HepG2 (cell line): ENCODE data around the gene CPT1A. TPM values are rescaled to one million over a fixed set of nuclear protein-coding genes. Genes with fewer than 3 reads are reported as not detected.

Source experiments
- ATAC-seq: fragments of 200-7000 bp; cut with Tn5 transposase; 3 replicates; pipeline ENCODE4 v1.9.1; 2020; ENCODE audit warnings: mild to moderate bottlenecking, moderate library complexity
- BruUV-seq: library from RNA; stranded (reverse); fragments of 400-500 nt; replicated peaks from 2 replicates; lab custom pipeline; 2021; lab: Mats Ljungman, UMichigan
- CTCF ChIA-PET: fragments of 300-600 bp; formaldehyde crosslinking; extraction: SDS; loops from one replicate; lab custom pipeline; 2021; ENCODE audit warnings: low total read pairs, inconsistent platforms, low intra/inter-chr PET ratio; lab: Yijun Ruan, JAX
- POLR2A ChIA-PET: fragments of 350-600 bp; sonication (Branson Sonifier 250); formaldehyde crosslinking; loops from one replicate; lab custom pipeline; 2020; ENCODE audit warnings: antibody characterized with exemption, inconsistent platforms; lab: Yijun Ruan, JAX
- DNase-seq: peaks from one replicate; pipeline ENCODE4 v3.0.0-alpha.2; 2015; ENCODE audit warnings: low spot score
- FAIRE-seq: peaks from 3 replicates; lab custom pipeline; 2011; peaks lifted over from hg19 to GRCh38; lab: Jason Lieb, UNC
- H2AFZ ChIP-seq: one replicate; pipeline ENCODE4 v1.6.1; 2011; ENCODE audit warnings: low read length, inconsistent platforms
- H3K27ac ChIP-seq: fragments of 300-600 bp; 3 replicates; pipeline ENCODE4 v1.8.0; 2011; ENCODE audit warnings: mixed run types, mild to moderate bottlenecking, mixed read lengths, low read length, inconsistent platforms; ENCODE audit not compliant: insufficient read depth; ENCODE audit errors: extremely low read length
- H3K27me3 ChIP-seq, 2 experiments: fragments of 200-600 bp in 1 of 2; 2 replicates in 1 of 2; 3 replicates in 1 of 2; pipeline versions ENCODE4 v1.6.0 to v1.8.0; 2011; ENCODE audit warnings: low read length in 2 of 2, mild to moderate bottlenecking in 2 of 2, moderate library complexity in 2 of 2, inconsistent platforms in 1 of 2; ENCODE audit not compliant: insufficient read depth in 2 of 2, control insufficient read depth in 1 of 2
- H3K36me3 ChIP-seq, 2 experiments: fragments of 200-600 bp in 1 of 2; replicated peaks in 1 of 2; 2 replicates in 1 of 2; 3 replicates in 1 of 2; pipeline versions ENCODE4 v1.5.1 to v1.8.0; 2011; ENCODE audit warnings: low read length in 2 of 2, inconsistent platforms in 1 of 2; ENCODE audit not compliant: insufficient read depth in 2 of 2, control insufficient read depth in 1 of 2
- H3K4me1 ChIP-seq: 2 replicates; pipeline ENCODE4 v1.5.1; 2012; ENCODE audit warnings: low read length, inconsistent platforms; ENCODE audit not compliant: insufficient read depth
- H3K4me2 ChIP-seq: 2 replicates; pipeline ENCODE4 v1.6.0; 2011; ENCODE audit warnings: low read depth, low read length, inconsistent platforms
- H3K4me3 ChIP-seq, 3 experiments: fragments of 200-600 bp in 1 of 3; sonication (generic), shearing (Covaris generic) in 1 of 3; replicated peaks in 1 of 3; 2 replicates each; pipeline ENCODE4 v1.5.1; 2011 to 2016; ENCODE audit warnings: low read length in 3 of 3, inconsistent platforms in 2 of 3, low read depth in 2 of 3, mild to moderate bottlenecking in 2 of 3, control low read depth in 1 of 3, mixed read lengths in 1 of 3; ENCODE audit not compliant: insufficient read depth in 1 of 3
- H3K79me2 ChIP-seq: one replicate; pipeline ENCODE4 v1.6.1; 2011; ENCODE audit warnings: low read length, inconsistent platforms; ENCODE audit not compliant: insufficient read depth
- H3K9ac ChIP-seq: 2 replicates; pipeline ENCODE4 v1.6.0; 2011; ENCODE audit warnings: mild to moderate bottlenecking, low read depth, low read length, inconsistent platforms; ENCODE audit not compliant: insufficient read depth
- H3K9me3 ChIP-seq: 2 replicates; pipeline ENCODE4 v1.5.1; 2012; ENCODE audit warnings: mild to moderate bottlenecking, low read length
- H4K20me1 ChIP-seq: 2 replicates; pipeline ENCODE4 v1.6.0; 2011; ENCODE audit warnings: inconsistent platforms, mild to moderate bottlenecking, low read length, moderate library complexity; ENCODE audit not compliant: insufficient read depth
- ADNP ChIP-seq: sonication (generic); formaldehyde crosslinking; IDR thresholded peaks from 2 replicates; pipeline ENCODE4 v1.4.0; 2020; ENCODE audit warnings: missing genetic modification reagents
- DNMT1 ChIP-seq: sonication (generic); formaldehyde crosslinking; IDR thresholded peaks from 2 replicates; pipeline ENCODE4 v1.5.1; 2020; ENCODE audit warnings: mild to moderate bottlenecking, missing genetic modification reagents
- MBD4 ChIP-seq: IDR thresholded peaks from 2 replicates; pipeline ENCODE4 v1.6.1; 2012; ENCODE audit warnings: low read length, inconsistent platforms, borderline replicate concordance
- POLR2A ChIP-seq, 2 experiments: IDR thresholded peaks; 2 replicates each; pipeline ENCODE4 v1.6.1; 2011; ENCODE audit warnings: low read depth in 2 of 2, low read length in 2 of 2, mild to moderate bottlenecking in 1 of 2, moderate library complexity in 1 of 2; ENCODE audit not compliant: insufficient read depth in 1 of 2
- SALL1 ChIP-seq: sonication (generic); formaldehyde crosslinking; IDR thresholded peaks from 2 replicates; pipeline ENCODE4 v1.8.0; 2022; ENCODE audit warnings: mild to moderate bottlenecking, missing genetic modification reagents
- SMC3 ChIP-seq: IDR thresholded peaks from 2 replicates; pipeline ENCODE4 v1.6.1; 2011; ENCODE audit warnings: low read length, improper control_type of control experiment
- SOX13 ChIP-seq, 3 experiments: fragments of 450-650 bp in 1 of 3; sonication (generic) in 1 of 3; formaldehyde crosslinking in 1 of 3; IDR thresholded peaks in 2 of 3; conservative IDR thresholded peaks in 1 of 3; 2 replicates each; pipeline versions ENCODE4 v1.5.0 to v1.6.1; 2016 to 2020; ENCODE audit warnings: antibody characterized with exemption in 1 of 3, mild to moderate bottlenecking in 1 of 3, missing compliant biosample characterization in 1 of 3, missing genetic modification reagents in 1 of 3, moderate library complexity in 1 of 3
- SP140L ChIP-seq: sonication (generic); formaldehyde crosslinking; IDR thresholded peaks from 2 replicates; pipeline ENCODE4 v1.4.0; 2020; ENCODE audit warnings: missing genetic modification reagents, borderline replicate concordance
- ZFY ChIP-seq: sonication (generic); formaldehyde crosslinking; IDR thresholded peaks from 2 replicates; pipeline ENCODE4 v1.4.0; 2020; ENCODE audit warnings: missing genetic modification reagents
- ZNF143 ChIP-seq: sonication (generic); formaldehyde crosslinking; IDR thresholded peaks from 2 replicates; pipeline ENCODE4 v1.4.0; 2020; ENCODE audit warnings: missing genetic modification reagents
- ZNF251 ChIP-seq: sonication (generic); formaldehyde crosslinking; IDR thresholded peaks from 2 replicates; pipeline ENCODE4 v1.9.0; 2021; ENCODE audit warnings: mild to moderate bottlenecking, missing genetic modification reagents
- WGBS: methylation state at CpG from one replicate; pipeline ENCODE4 v1.1.6; 2017; ENCODE audit warnings: low lambda C conversion rate; 5-methylcytosine and 5-hydroxymethylcytosine counted together
- in situ Hi-C: cut with HindIII; loops from 2 replicates; pipeline ENCODE4 v1.10.0; 2017; ENCODE audit warnings: low pct_unique_long_range_greater_than_20kb; ENCODE audit not compliant: extremely low pct_ligation_motif_present
- intact Hi-C: fragments of 100-400 bp; cut with micrococcal nuclease; formaldehyde crosslinking; loops from one replicate; pipeline ENCODE4 v1.10.0; 2022; ENCODE audit not compliant: unreplicated experiment
- polyA plus RNA-seq, 8 experiments: library from polyadenylated mRNA; depleted of rRNA in 3 of 8; stranded (reverse) in 7 of 8; unstranded in 1 of 8; fragments of >200 nt; fragmentation: Illumina TruSeq in 4 of 8; extraction: Trizol in 4 of 8; gene quantifications; 2 replicates each; pipeline versions ENCODE4 v1.2.1 to v1.2.3, GENCODE V29; 2011 to 2016; ENCODE audit warnings: low read depth in 4 of 8, missing spikeins in 1 of 8, mixed read lengths in 1 of 8; ENCODE audit not compliant: insufficient read depth in 1 of 8
- total RNA-seq, 5 experiments: library from RNA; depleted of rRNA; stranded (reverse); fragments of >200 nt; fragmentation: Illumina TruSeq; extraction: Trizol; gene quantifications; 2 replicates each; pipeline ENCODE4 v1.2.3, GENCODE V29; 2016; ENCODE audit warnings: low read depth in 1 of 5
- TF ChIP-seq, protein P1 (sequence below): sonication (generic); formaldehyde crosslinking; IDR thresholded peaks from 2 replicates; pipeline ENCODE4 v1.8.0; 2022; ENCODE audit warnings: mild to moderate bottlenecking, missing genetic modification reagents, borderline replicate concordance
- TF ChIP-seq, protein P2 (sequence below): IDR thresholded peaks from 2 replicates; pipeline ENCODE4 v1.6.1; 2016; ENCODE audit warnings: low read depth

Gene CPT1A
- total and polyA plus RNA-seq, 2 of the 13 experiments (the other 11 are each of a cell fraction or from before 2014, with no cell fraction given), result 7.0 to 7.1 TPM

GRCh38 chr11:68778205-68778604 lies 63.5 kb downstream of the CPT1A start:
- Histone ChIP-seq H3K4me2 (no peak overlapping the region), H3K4me3 (no peak overlapping the region), H4K20me1 (no peaks in the 10 kb centered on the region), H3K79me2 (no peaks in the 10 kb centered on the region), H3K36me3 (peaks cover 2 to 15% of the 10 kb centered on the region in 2 experiments; a peak in 3 of 5 replicates), H3K9ac (no peak overlapping the region), H3K27ac (no peak overlapping the region), H3K4me1 (no peaks in the 10 kb centered on the region), H2AFZ (no peak overlapping the region), H3K9me3 (no peaks in the 10 kb centered on the region), H3K27me3 (no peaks in the 10 kb centered on the region)
- intact Hi-C loops (no loop called here), in situ Hi-C loops (no loop called here)
- ChIA-PET CTCF (no interaction called here), POLR2A (no interaction called here)
- 93% methylated on average over 7 of the region's 7 CpGs for WGBS
- FAIRE-seq, result no peak
- DNase-seq, result no peak
- TF ChIP-seq ZNF251 (CRISPR knock-in tag), result no peak
- no peak for TF ChIP-seq DNMT1 (CRISPR knock-in tag)
- TF ChIP-seq ADNP (CRISPR knock-in tag), result no peak
- TF ChIP-seq POLR2A (IDR thresholded peaks at IDR 0.05; ENCODE audit: insufficient read depth in 1 of 2, low read depth in 2 of 2, low read length in 2 of 2), result no peak
- TF ChIP-seq MBD4, result no peak
- no peak for TF ChIP-seq SOX13 (IDR thresholded peaks at IDR 0.05)
- no peak for TF ChIP-seq SOX13 (CRISPR knock-in tag; conservative IDR thresholded peaks at IDR 0.05 in 1 of 2, IDR thresholded peaks at IDR 0.05 in 1 of 2)
- TF ChIP-seq SMC3, result no peak
- no peak for TF ChIP-seq SALL1 (CRISPR knock-in tag)
- TF ChIP-seq ZFY (CRISPR knock-in tag), result no peak
- no peak for TF ChIP-seq SP140L (CRISPR knock-in tag)
- TF ChIP-seq, protein P1, sequence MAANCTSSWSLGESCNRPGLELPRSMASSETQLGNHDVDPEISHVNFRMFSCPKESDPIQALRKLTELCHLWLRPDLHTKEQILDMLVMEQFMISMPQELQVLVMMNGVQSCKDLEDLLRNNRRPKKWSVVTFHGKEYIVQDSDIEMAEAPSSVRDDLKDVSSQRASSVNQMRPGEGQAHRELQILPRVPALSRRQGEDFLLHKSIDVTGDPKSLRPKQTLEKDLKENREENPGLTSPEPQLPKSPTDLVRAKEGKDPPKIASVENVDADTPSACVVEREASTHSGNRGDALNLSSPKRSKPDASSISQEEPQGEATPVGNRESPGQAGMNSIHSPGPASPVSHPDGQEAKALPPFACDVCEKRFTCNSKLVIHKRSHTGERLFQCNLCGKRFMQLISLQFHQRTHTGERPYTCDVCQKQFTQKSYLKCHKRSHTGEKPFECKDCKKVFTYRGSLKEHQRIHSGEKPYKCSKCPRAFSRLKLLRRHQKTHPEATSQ (CRISPR knock-in tag), result no peak
- no peak for TF ChIP-seq ZNF143 (CRISPR knock-in tag)
- TF ChIP-seq, protein P2, sequence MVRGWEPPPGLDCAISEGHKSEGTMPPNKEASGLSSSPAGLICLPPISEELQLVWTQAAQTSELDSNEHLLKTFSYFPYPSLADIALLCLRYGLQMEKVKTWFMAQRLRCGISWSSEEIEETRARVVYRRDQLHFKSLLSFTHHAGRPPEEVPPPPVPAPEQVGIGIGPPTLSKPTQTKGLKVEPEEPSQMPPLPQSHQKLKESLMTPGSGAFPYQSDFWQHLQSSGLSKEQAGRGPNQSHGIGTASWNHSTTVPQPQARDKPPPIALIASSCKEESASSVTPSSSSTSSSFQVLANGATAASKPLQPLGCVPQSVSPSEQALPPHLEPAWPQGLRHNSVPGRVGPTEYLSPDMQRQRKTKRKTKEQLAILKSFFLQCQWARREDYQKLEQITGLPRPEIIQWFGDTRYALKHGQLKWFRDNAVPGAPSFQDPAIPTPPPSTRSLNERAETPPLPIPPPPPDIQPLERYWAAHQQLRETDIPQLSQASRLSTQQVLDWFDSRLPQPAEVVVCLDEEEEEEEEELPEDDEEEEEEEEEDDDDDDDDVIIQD (CRISPR knock-in tag), result no peak
- BruUV-seq, result no TSS peak
- no peak for ATAC-seq
